ENCODE measurements around the gene SLC24A3.

Gene SLC24A3

DNA sequence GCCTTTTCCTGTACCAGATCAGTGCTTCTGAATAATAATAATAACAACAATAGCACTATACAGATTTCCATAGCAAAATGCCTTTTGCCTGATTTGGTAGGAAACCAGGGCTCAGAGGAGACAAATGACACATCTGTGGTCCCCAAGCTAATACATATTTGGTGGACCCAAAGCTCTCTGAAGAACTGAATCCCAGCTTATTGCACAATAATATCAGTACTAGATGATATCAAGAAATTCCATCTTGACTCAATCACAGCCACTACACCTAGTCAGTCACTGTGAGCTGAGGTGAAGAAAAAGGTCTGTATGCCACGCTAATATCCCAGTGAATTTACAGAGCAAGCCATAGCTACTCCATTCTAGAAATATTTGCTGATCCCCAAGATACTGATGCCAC lies 275.0 kb downstream of the SLC24A3 start:
- no peak for DNase-seq (ENCODE audit: low read depth)
- TF ChIP-seq, protein P1, sequence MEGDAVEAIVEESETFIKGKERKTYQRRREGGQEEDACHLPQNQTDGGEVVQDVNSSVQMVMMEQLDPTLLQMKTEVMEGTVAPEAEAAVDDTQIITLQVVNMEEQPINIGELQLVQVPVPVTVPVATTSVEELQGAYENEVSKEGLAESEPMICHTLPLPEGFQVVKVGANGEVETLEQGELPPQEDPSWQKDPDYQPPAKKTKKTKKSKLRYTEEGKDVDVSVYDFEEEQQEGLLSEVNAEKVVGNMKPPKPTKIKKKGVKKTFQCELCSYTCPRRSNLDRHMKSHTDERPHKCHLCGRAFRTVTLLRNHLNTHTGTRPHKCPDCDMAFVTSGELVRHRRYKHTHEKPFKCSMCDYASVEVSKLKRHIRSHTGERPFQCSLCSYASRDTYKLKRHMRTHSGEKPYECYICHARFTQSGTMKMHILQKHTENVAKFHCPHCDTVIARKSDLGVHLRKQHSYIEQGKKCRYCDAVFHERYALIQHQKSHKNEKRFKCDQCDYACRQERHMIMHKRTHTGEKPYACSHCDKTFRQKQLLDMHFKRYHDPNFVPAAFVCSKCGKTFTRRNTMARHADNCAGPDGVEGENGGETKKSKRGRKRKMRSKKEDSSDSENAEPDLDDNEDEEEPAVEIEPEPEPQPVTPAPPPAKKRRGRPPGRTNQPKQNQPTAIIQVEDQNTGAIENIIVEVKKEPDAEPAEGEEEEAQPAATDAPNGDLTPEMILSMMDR (IDR thresholded peaks at IDR 0.05; ENCODE audit: low read depth, low read length): no peak
- TF ChIP-seq MYC (IDR thresholded peaks at IDR 0.05; ENCODE audit: low read depth, low read length) (no peak), POLR2A (IDR thresholded peaks at IDR 0.05; ENCODE audit: extremely low read depth, insufficient read length) (no peak)
- TF ChIP-seq, protein P2, sequence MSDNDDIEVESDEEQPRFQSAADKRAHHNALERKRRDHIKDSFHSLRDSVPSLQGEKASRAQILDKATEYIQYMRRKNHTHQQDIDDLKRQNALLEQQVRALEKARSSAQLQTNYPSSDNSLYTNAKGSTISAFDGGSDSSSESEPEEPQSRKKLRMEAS (IDR thresholded peaks at IDR 0.05; ENCODE audit: low read depth, low read length): no peak
- H3K4me3 ChIP-seq (ENCODE audit: low read depth, low read length): no peak overlapping the region

DNA sequence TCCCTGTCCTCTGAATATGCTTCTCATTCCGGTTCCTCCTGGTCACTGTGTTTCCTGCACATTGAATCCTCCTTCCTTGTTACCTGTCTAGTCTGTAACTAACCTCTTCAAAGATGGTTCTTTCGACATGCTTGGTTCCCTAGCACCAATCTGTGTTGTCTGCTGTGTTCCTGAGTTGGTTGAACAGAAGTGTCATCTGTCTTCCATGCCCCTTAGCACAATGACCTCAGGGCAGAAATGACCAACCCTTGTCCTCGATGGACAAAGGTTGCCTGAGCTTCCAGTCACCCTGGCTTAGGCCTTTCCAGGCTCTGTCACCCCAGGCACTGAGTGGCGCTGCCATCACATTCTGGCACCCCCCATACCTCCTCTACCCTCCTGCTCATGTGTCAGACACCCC lies 278.8 kb downstream of the SLC24A3 start:
- DNase-seq (ENCODE audit: low read depth): no peak
- H3K4me3 ChIP-seq (ENCODE audit: low read depth, low read length): no peak overlapping the region
- no peak for TF ChIP-seq POLR2A (IDR thresholded peaks at IDR 0.05; ENCODE audit: extremely low read depth, insufficient read length)
- TF ChIP-seq, protein P2 (IDR thresholded peaks at IDR 0.05; ENCODE audit: low read depth, low read length): no peak
- no peak for TF ChIP-seq MYC (IDR thresholded peaks at IDR 0.05; ENCODE audit: low read depth, low read length)
- TF ChIP-seq, protein P1 (IDR thresholded peaks at IDR 0.05; ENCODE audit: low read depth, low read length): no peak

DNA sequence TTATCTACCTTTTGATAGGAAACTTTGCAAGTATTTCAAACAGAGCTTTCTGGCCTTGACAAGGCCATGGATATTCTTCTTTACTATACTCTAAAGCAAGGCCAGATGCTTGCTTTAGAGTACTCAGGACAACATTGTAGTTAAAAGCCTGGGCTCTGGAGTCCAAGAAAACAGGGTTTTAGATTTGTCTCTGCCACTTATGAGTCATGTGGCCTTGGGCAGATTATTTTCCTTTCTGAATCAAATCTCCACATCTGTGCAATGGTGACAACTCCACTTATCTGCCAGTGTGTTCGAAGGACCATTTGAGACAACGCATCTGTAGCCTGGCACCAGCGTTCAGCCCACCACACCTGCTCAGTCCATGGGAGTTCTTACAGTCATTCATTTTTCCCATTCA lies 279.7 kb downstream of the SLC24A3 start:
- TF ChIP-seq, protein P2 (IDR thresholded peaks at IDR 0.05; ENCODE audit: low read depth, low read length): no peak
- TF ChIP-seq MYC (IDR thresholded peaks at IDR 0.05; ENCODE audit: low read depth, low read length) (no peak), POLR2A (IDR thresholded peaks at IDR 0.05; ENCODE audit: extremely low read depth, insufficient read length) (no peak)
- TF ChIP-seq, protein P1 (IDR thresholded peaks at IDR 0.05; ENCODE audit: low read depth, low read length): no peak

DNA sequence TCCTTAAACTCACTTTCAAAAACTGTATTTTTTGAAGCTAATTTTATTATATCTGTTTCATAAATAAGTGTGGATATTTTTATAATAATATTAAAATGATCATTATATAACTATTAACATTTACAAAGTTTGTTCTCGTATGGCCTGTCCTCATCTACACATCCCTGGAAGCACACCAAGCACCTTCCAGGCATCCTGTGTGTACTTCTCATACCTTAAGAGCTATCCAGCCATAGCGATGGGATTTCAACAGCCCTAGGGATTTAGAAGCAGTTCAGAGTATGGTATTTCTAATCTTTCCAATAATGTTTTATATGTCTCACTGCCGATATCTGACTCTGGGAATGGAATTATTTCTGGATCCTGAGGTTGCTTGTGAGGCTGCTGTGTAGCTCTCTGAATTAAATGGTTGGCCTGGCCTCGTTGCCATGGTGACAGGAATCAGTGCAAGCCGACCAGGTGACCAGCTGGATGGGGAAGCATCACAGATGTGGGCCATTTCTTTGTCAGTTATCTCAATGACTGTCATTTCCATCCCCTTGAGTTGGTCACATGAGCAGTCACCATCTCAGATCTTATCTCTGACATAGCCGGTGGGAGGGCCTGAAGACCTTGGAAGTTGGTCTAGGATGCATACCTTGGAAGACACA lies 280.4 kb downstream of the SLC24A3 start:
- no peak overlapping the region for H3K4me3 ChIP-seq (ENCODE audit: low read depth, low read length)
- TF ChIP-seq, protein P2 (IDR thresholded peaks at IDR 0.05; ENCODE audit: low read depth, low read length): no peak
- no peak for TF ChIP-seq POLR2A (IDR thresholded peaks at IDR 0.05; ENCODE audit: extremely low read depth, insufficient read length)
- TF ChIP-seq MYC (IDR thresholded peaks at IDR 0.05; ENCODE audit: low read depth, low read length): no peak
- TF ChIP-seq, protein P1 (IDR thresholded peaks at IDR 0.05; ENCODE audit: low read depth, low read length): no peak
- no peak for DNase-seq (ENCODE audit: low read depth)

More for the DNA sequence above, 279.7 kb downstream of the SLC24A3 start:
- H3K4me3 ChIP-seq (ENCODE audit: low read depth, low read length): no peak overlapping the region
- no peak for DNase-seq (ENCODE audit: low read depth)

DNA sequence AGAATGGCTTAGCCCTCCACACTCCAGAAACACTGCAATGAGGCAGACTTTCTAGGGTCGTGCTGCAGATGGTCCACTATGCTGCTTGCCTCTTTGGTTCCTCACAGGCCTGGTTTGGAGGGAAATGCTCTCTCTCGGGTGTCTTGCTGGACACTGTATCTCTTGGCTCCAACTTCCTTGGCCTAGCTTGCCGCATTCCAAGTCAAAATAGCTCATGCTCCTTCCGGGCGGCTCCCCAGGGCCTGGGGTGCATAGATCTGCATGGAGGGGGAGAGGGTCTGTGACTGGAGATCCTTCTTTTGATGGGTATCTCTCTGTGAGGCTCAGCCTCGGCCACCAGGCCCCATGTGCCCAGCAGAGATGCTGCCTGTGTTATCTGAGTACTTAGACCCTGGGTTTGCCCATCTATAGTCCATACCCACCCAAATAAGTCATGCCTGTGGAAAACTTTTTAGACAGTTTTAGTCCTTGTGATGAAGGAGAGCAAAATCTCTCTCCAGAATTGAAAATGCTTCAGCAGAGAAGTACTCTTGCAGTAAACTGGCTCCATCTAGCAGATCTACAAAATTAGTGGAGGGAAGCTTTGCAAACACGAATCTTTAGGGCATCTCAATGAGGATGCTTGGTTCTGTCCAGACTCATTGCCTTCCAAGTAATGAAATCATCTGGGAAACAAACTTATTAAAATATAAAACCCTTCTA lies 281.5 kb downstream of the SLC24A3 start:
- no peak for TF ChIP-seq POLR2A (IDR thresholded peaks at IDR 0.05; ENCODE audit: extremely low read depth, insufficient read length)
- TF ChIP-seq, protein P2 (IDR thresholded peaks at IDR 0.05; ENCODE audit: low read depth, low read length): no peak
- no peak for TF ChIP-seq MYC (IDR thresholded peaks at IDR 0.05; ENCODE audit: low read depth, low read length)
- TF ChIP-seq, protein P1 (IDR thresholded peaks at IDR 0.05; ENCODE audit: low read depth, low read length): no peak

More for the DNA sequence above, 281.5 kb downstream of the SLC24A3 start:
- no peak for DNase-seq (ENCODE audit: low read depth)
- H3K4me3 ChIP-seq (ENCODE audit: low read depth, low read length): no peak overlapping the region

Data from NB4 (cell line).